Measurements from ENCODE around the gene KLHL29.

- no peak for TF ChIP-seq CTCF (IDR thresholded peaks at IDR 0.05)
- TF ChIP-seq MAX (IDR thresholded peaks at IDR 0.05; ENCODE audit: low read depth): no peak
- TF ChIP-seq GABPA (IDR thresholded peaks at IDR 0.05; ENCODE audit: low read depth): no peak
- TF ChIP-seq SMC3 (IDR thresholded peaks at IDR 0.05; ENCODE audit: low read depth, low read length): no peak
- TF ChIP-seq POLR2AphosphoS5 (IDR thresholded peaks at IDR 0.05; ENCODE audit: low read depth, low read length): no peak
- TF ChIP-seq CHD2 (IDR thresholded peaks at IDR 0.05; ENCODE audit: low read length, partially characterized antibody): no peak
- no peak for TF ChIP-seq EZH2phosphoT487 (IDR thresholded peaks at IDR 0.05; ENCODE audit: borderline replicate concordance, low read depth)
- TF ChIP-seq RFX5 (IDR thresholded peaks at IDR 0.05; ENCODE audit: low read length): no peak
- no peak for TF ChIP-seq USF1 (IDR thresholded peaks at IDR 0.05; ENCODE audit: borderline replicate concordance, low read depth)
- no peak for TF ChIP-seq RAD21 (IDR thresholded peaks at IDR 0.05; ENCODE audit: low read length)
- TF ChIP-seq TEAD4 (IDR thresholded peaks at IDR 0.05; ENCODE audit: borderline replicate concordance, insufficient read depth): no peak
- TF ChIP-seq EP300 (IDR thresholded peaks at IDR 0.05; ENCODE audit: borderline replicate concordance in 1 of 2, low read depth in 1 of 2, low read length in 1 of 2): no peak
- TF ChIP-seq SIN3A (IDR thresholded peaks at IDR 0.05; ENCODE audit: borderline replicate concordance, low read depth, low read length): no peak
Measured at GRCh38 chr2:23413641-23414040, 28.7 kb downstream of the KLHL29 start.

Data from SK-N-SH (cell line).